Endothelial cell of umbilical vein (primary cell): Measurements from ENCODE around the gene JADE1. TPM values are rescaled to one million over a fixed set of nuclear protein-coding genes. Genes with fewer than 3 reads are reported as not detected.

ENCODE experiments used
- BruUV-seq: library from RNA; stranded (reverse); fragments of 400-500 nt; replicated peaks from 2 replicates; lab custom pipeline; 2021; lab: Mats Ljungman, UMichigan
- CTCF ChIA-PET: fragments of 300-600, 350-600 bp; sonication (Branson Sonifier 250); formaldehyde crosslinking; loops from one replicate; lab custom pipeline; 2021; ENCODE audit warnings: antibody characterized with exemption, inconsistent platforms; lab: Charles Lee
- POLR2A ChIA-PET: fragments of 300-600, 350-600 bp; sonication (Branson Sonifier 250); formaldehyde crosslinking; loops from one replicate; lab custom pipeline; 2021; ENCODE audit warnings: antibody characterized with exemption, inconsistent platforms; lab: Charles Lee
- DNase-seq: peaks from one replicate; pipeline ENCODE4 v3.0.0-alpha.2; 2011; ENCODE audit warnings: low read depth, low spot score
- FAIRE-seq: peaks from 2 replicates; lab custom pipeline; 2011; peaks lifted over from hg19 to GRCh38; lab: Jason Lieb, UNC
- H2AFZ ChIP-seq: 2 replicates; pipeline ENCODE4 v1.6.0; 2012; ENCODE audit warnings: low read depth, low read length, control low read depth, inconsistent platforms
- H3K27ac ChIP-seq: 2 replicates; pipeline ENCODE4 v1.5.1; 2011; ENCODE audit warnings: low read depth, mild to moderate bottlenecking, control low read depth, low read length, moderate library complexity; ENCODE audit not compliant: insufficient read depth
- H3K27me3 ChIP-seq, 2 experiments: 2 replicates each; pipeline versions ENCODE4 v1.6.0 to v1.6.1; 2011; ENCODE audit warnings: low read length in 2 of 2, mixed read lengths in 1 of 2; ENCODE audit not compliant: control insufficient read depth in 2 of 2, insufficient read depth in 2 of 2
- H3K36me3 ChIP-seq, 2 experiments: 2 replicates in 1 of 2; 3 replicates in 1 of 2; pipeline ENCODE4 v1.5.1; 2011; ENCODE audit warnings: low read length in 2 of 2, mild to moderate bottlenecking in 1 of 2, moderate library complexity in 1 of 2; ENCODE audit not compliant: control insufficient read depth in 2 of 2, insufficient read depth in 2 of 2; ENCODE audit errors: extremely low read depth in 1 of 2
- H3K4me1 ChIP-seq: 3 replicates; pipeline ENCODE4 v1.5.1; 2011; ENCODE audit warnings: mild to moderate bottlenecking, low read length; ENCODE audit not compliant: control insufficient read depth, insufficient read depth; ENCODE audit errors: extremely low read depth
- H3K4me2 ChIP-seq: 2 replicates; pipeline ENCODE4 v1.6.1; 2011; ENCODE audit warnings: low read length, control low read depth, mixed read lengths; ENCODE audit not compliant: insufficient read depth
- H3K4me3 ChIP-seq, 3 experiments: fragments of 200-600 bp in 1 of 3; sonication (generic), shearing (Covaris generic) in 1 of 3; replicated peaks in 1 of 3; 2 replicates each; pipeline ENCODE4 v1.5.1; 2011 to 2016; ENCODE audit warnings: control low read depth in 3 of 3, low read length in 3 of 3, mild to moderate bottlenecking in 2 of 3, inconsistent platforms in 1 of 3, low read depth in 1 of 3, moderate library complexity in 1 of 3; ENCODE audit not compliant: insufficient read depth in 1 of 3
- H3K79me2 ChIP-seq: 2 replicates; pipeline ENCODE4 v1.6.0; 2012; ENCODE audit warnings: low read length, inconsistent platforms; ENCODE audit not compliant: control insufficient read depth, insufficient read depth
- H3K9ac ChIP-seq: replicated peaks from 2 replicates; pipeline ENCODE3; 2011; ENCODE audit warnings: low read length, control low read depth; ENCODE audit not compliant: insufficient read depth; ENCODE audit errors: extremely low read depth
- H3K9me1 ChIP-seq: replicated peaks from 3 replicates; pipeline ENCODE4 v1.6.0; 2011; ENCODE audit warnings: mild to moderate bottlenecking, low read length; ENCODE audit not compliant: control insufficient read depth, insufficient read depth; ENCODE audit errors: extremely low read depth
- H3K9me3 ChIP-seq: replicated peaks from 2 replicates; pipeline ENCODE4 v1.5.1; 2012; ENCODE audit warnings: low read length, inconsistent platforms; ENCODE audit not compliant: control insufficient read depth, insufficient read depth
- H4K20me1 ChIP-seq: replicated peaks from 2 replicates; pipeline ENCODE3; 2011; ENCODE audit warnings: mild to moderate bottlenecking, low read length; ENCODE audit not compliant: control insufficient read depth, insufficient read depth; ENCODE audit errors: extremely low read depth
- FOS ChIP-seq: IDR thresholded peaks from 2 replicates; pipeline ENCODE4 v1.6.1; 2011; ENCODE audit warnings: mild to moderate bottlenecking, low read length, moderate library complexity, borderline replicate concordance; ENCODE audit not compliant: insufficient read depth
- GATA2 ChIP-seq: IDR thresholded peaks from 2 replicates; pipeline ENCODE4 v1.7.0; 2011; ENCODE audit warnings: low read depth, mild to moderate bottlenecking, moderate library complexity, mixed read lengths, low read length; ENCODE audit not compliant: insufficient read length, insufficient read depth
- JUN ChIP-seq: IDR thresholded peaks from 2 replicates; pipeline ENCODE4 v1.6.1; 2011; ENCODE audit warnings: borderline replicate concordance, low read depth; ENCODE audit not compliant: insufficient read length, insufficient read depth
- POLR2A ChIP-seq: IDR thresholded peaks from 2 replicates; pipeline ENCODE4 v1.6.1; 2012; ENCODE audit warnings: low read depth, mild to moderate bottlenecking, control low read depth, low read length
- POLR2AphosphoS5 ChIP-seq: IDR thresholded peaks from 2 replicates; pipeline ENCODE4 v1.6.1; 2012; ENCODE audit warnings: low read depth, mild to moderate bottlenecking, control low read depth, low read length, moderate library complexity; ENCODE audit not compliant: insufficient read depth
- dilution Hi-C: fragments of 300-500 bp; cut with MboI; formaldehyde crosslinking; loops from one replicate; pipeline ENCODE4 v1.15.0; 2019; ENCODE audit warnings: low sequenced_read_pairs; ENCODE audit not compliant: extremely low pct_ligation_motif_present
- intact Hi-C: fragments of 100-400 bp; cut with micrococcal nuclease; formaldehyde crosslinking; loops from one replicate; pipeline ENCODE4 v1.10.0; 2022
- polyA plus RNA-seq, 4 experiments: library from polyadenylated mRNA; depleted of rRNA in 3 of 4; stranded (reverse) in 3 of 4; unstranded in 1 of 4; fragments of >200 nt; gene quantifications; 2 replicates each; pipeline versions ENCODE4 v1.2.1 to v1.2.3, GENCODE V29; 2011 to 2012; ENCODE audit warnings: missing spikeins in 1 of 4
- total RNA-seq: library from RNA; stranded (reverse); gene quantifications from 2 replicates; pipeline ENCODE4 v1.2.3, GENCODE V29; 2021
- TF ChIP-seq, protein P1 (sequence below), 2 donors: IDR thresholded peaks; 1 replicate in 1 of 2; 2 replicates in 1 of 2; pipeline ENCODE4 v1.5.1; 2011; ENCODE audit warnings: low read length in 2 of 2, mild to moderate bottlenecking in 2 of 2, moderate library complexity in 2 of 2, control low read depth in 1 of 2, inconsistent platforms in 1 of 2, low read depth in 1 of 2; ENCODE audit not compliant: insufficient read depth in 1 of 2; ENCODE audit errors: extremely low read depth in 1 of 2
- TF ChIP-seq, protein P2 (sequence below): IDR thresholded peaks from 2 replicates; pipeline ENCODE4 v1.6.1; 2011; ENCODE audit not compliant: insufficient read depth, insufficient read length

JADE1 gene
- total and polyA plus RNA-seq, 2 donors (not counting 3 experiments of a cell fraction or from before 2014, with no cell fraction given), result 13.6 to 45.6 TPM

DNA sequence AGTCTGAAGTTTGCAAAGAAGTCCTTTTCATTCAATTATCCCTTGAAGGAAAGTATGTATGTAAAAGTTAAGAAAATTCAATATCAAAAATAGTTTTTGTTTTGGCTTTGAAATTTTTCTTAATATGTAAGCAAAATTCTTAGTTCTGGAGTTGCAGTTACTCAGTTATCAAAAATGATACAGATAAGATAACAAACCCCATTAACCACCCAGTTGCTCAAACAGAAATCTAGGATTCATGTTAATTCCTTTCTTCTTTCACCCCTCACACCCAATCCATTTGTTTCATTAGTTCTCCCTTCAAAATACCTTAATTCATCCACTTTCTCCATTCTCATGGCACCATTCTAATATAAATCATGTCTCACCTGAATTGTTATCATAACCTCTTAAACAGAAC is 40.5 kb upstream of the JADE1 start:
- dilution Hi-C loops, result no loop called here
- CTCF ChIA-PET, result no interaction called here
- no peaks in the 10 kb centered on the region for H3K79me2 ChIP-seq
- no peak overlapping the region for H2AFZ ChIP-seq
- no peak for DNase-seq
- H3K36me3 ChIP-seq, result no peaks in the 10 kb centered on the region
- no peak overlapping the region for H3K4me3 ChIP-seq
- no peak overlapping the region for H3K4me2 ChIP-seq
- intact Hi-C loops, result no loop called here
- peaks cover 0 to 2% of the 10 kb centered on the region in 2 experiments for H3K27me3 ChIP-seq
- FAIRE-seq, result no peak
- H3K27ac ChIP-seq, result no peak overlapping the region
- no TSS peak for BruUV-seq
- H3K9me3 ChIP-seq, result no peaks in the 10 kb centered on the region
- POLR2A ChIA-PET, result no interaction called here
- no peaks in the 10 kb centered on the region for H4K20me1 ChIP-seq
- H3K9me1 ChIP-seq, result no peaks in the 10 kb centered on the region
- TF ChIP-seq GATA2, result no peak
- TF ChIP-seq FOS, result no peak
- no peak for TF ChIP-seq POLR2AphosphoS5
- TF ChIP-seq, protein P1, sequence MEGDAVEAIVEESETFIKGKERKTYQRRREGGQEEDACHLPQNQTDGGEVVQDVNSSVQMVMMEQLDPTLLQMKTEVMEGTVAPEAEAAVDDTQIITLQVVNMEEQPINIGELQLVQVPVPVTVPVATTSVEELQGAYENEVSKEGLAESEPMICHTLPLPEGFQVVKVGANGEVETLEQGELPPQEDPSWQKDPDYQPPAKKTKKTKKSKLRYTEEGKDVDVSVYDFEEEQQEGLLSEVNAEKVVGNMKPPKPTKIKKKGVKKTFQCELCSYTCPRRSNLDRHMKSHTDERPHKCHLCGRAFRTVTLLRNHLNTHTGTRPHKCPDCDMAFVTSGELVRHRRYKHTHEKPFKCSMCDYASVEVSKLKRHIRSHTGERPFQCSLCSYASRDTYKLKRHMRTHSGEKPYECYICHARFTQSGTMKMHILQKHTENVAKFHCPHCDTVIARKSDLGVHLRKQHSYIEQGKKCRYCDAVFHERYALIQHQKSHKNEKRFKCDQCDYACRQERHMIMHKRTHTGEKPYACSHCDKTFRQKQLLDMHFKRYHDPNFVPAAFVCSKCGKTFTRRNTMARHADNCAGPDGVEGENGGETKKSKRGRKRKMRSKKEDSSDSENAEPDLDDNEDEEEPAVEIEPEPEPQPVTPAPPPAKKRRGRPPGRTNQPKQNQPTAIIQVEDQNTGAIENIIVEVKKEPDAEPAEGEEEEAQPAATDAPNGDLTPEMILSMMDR (IDR thresholded peaks at IDR 0.05; ENCODE audit: extremely low read depth in 1 of 2, insufficient read depth in 1 of 2, low read depth in 1 of 2, low read length in 2 of 2), result no peak
- TF ChIP-seq, protein P2, sequence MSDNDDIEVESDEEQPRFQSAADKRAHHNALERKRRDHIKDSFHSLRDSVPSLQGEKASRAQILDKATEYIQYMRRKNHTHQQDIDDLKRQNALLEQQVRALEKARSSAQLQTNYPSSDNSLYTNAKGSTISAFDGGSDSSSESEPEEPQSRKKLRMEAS, result no peak
- H3K9ac ChIP-seq, result no peak overlapping the region
- no peaks in the 10 kb centered on the region for H3K4me1 ChIP-seq

DNA sequence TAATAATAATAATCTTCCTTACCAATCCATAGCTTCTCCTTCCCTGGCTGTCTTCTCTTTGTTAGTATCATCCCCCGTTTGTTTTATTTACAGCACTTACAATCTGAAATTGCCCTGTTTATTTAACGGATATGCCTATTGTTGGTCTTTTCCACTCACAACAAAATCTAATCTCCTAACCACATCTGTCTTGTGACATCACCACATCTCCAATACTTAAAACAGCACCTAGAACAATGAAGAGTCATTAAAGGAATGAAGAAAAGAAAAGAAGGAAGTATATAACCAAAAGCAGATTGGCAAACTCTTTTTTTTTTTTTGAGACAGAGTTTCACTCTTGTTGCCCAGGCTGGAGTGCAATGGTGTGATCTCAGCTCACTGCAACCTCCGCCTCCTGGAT is 38.7 kb upstream of the JADE1 start:
- Histone ChIP-seq H3K36me3 (no peaks in the 10 kb centered on the region), H2AFZ (no peak overlapping the region), H3K9ac (no peak overlapping the region), H3K27ac (no peak overlapping the region), H3K4me2 (no peak overlapping the region), H3K27me3 (peaks cover 0 to 2% of the 10 kb centered on the region in 2 experiments), H3K9me1 (no peaks in the 10 kb centered on the region), H3K9me3 (no peaks in the 10 kb centered on the region), H3K4me3 (no peak overlapping the region), H3K4me1 (no peaks in the 10 kb centered on the region), H4K20me1 (no peaks in the 10 kb centered on the region), H3K79me2 (no peaks in the 10 kb centered on the region)
- FAIRE-seq (no peak), DNase-seq (peak; percentile 41)
- intact Hi-C loops (no loop called here), dilution Hi-C loops (no loop called here)
- ChIA-PET CTCF (interaction anchor here (0.6 kb wide), 1 partner anchor 68 kb away, joined by 4 read pairs; no protein-coding TSS in a partner anchor), POLR2A (no interaction called here)
- BruUV-seq, result no TSS peak
- no peak for TF ChIP-seq POLR2A
- peak; percentile 17 for TF ChIP-seq JUN
